Spinal cord (tissue), 10 donors: Measurements from ENCODE around the gene CASZ1. TPM values are rescaled to one million over a fixed set of nuclear protein-coding genes. Genes with fewer than 3 reads are reported as not detected.
A peak's percentile ranks its signal among the peaks of the same experiment; 100 is the strongest.

Experiments
- DNase-seq, 6 donors: peaks; one replicate each; pipeline versions ENCODE4 v3.0.0 to v3.0.0-alpha.2; 2013 to 2015; ENCODE audit warnings: low spot score in 6 of 6, low read depth in 4 of 6
- H3K27ac ChIP-seq: one replicate; pipeline ENCODE4 v1.5.1; 2013; ENCODE audit warnings: low read depth, low read length, control low read depth
- H3K27me3 ChIP-seq: one replicate; pipeline ENCODE4 v1.6.1; 2013; ENCODE audit warnings: low read length; ENCODE audit not compliant: control insufficient read depth, insufficient read depth
- H3K36me3 ChIP-seq: one replicate; pipeline ENCODE4 v1.6.1; 2013; ENCODE audit warnings: low read length; ENCODE audit not compliant: control insufficient read depth, insufficient read depth
- H3K4me1 ChIP-seq: one replicate; pipeline ENCODE4 v1.6.1; 2013; ENCODE audit warnings: low read length; ENCODE audit not compliant: control insufficient read depth, insufficient read depth
- H3K4me3 ChIP-seq: one replicate; pipeline ENCODE4 v1.5.1; 2013; ENCODE audit warnings: low read depth, low read length, control low read depth
- H3K9me3 ChIP-seq: one replicate; pipeline ENCODE4 v1.6.1; 2013; ENCODE audit warnings: low read length; ENCODE audit not compliant: control insufficient read depth, insufficient read depth
- WGBS: methylation state at CpG from one replicate; pipeline ENCODE4 v1.1.5; 2013; ENCODE audit warnings: missing lambda C conversion rate; ENCODE audit not compliant: insufficient coverage; 5-methylcytosine and 5-hydroxymethylcytosine counted together
- polyA plus RNA-seq, 2 donors: library from polyadenylated mRNA; unstranded; fragments of 120-200 nt; gene quantifications; one replicate each; pipeline ENCODE4 v1.2.1, GENCODE V29; 2013; ENCODE audit not compliant: insufficient read length in 2 of 2
- total RNA-seq, 2 donors: library from RNA; depleted of rRNA in 1 of 2; stranded (reverse); fragments of 120-200 nt in 1 of 2; fragments of >200 nt in 1 of 2; gene quantifications; one replicate each; pipeline versions ENCODE4 v1.2.3 to v1.2.4, GENCODE V29; 2013 to 2014
- donor health status: healthy.

Gene CASZ1
- total and polyA plus RNA-seq, 4 donors = 6.0 to 18.7 (median 11.3) TPM

DNA sequence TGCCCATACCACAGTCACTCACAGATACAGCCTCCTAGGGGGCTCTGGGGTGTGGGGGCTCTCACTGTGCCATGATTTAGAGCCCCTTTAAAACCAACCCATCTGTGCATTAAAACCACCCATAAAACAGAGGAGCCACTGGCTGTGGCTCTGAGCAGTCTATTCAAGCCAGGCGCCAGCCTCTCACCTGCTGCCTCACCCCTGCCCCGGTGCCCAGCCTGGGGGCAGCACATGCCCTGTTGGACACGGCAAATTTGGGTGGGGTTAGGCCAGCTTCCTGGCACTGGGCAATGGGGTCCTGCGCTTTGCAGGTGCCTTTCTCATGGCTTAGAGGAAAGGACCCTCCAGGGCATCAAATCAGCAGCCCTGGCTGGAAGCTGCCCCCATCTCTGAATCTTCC, 73.1 kb downstream of the CASZ1 start:
- no peak overlapping the region for H3K27ac ChIP-seq
- H3K4me1 ChIP-seq = peaks cover 44% of the 10 kb centered on the region
- WGBS = 83% methylated on average over 4 of the region's 4 CpGs

GRCh38 chr1:10722803-10723202, 73.6 kb downstream of the CASZ1 start:
- no peaks in the 10 kb centered on the region for H3K9me3 ChIP-seq
- DNase-seq = no peak
- peaks cover 3% of the 10 kb centered on the region for H3K36me3 ChIP-seq
- 90% methylated on average over 15 of the region's 16 CpGs for WGBS
- no peak overlapping the region for H3K27ac ChIP-seq
- H3K27me3 ChIP-seq = peaks cover 86% of the 10 kb centered on the region
- H3K4me3 ChIP-seq = no peak overlapping the region
- H3K4me1 ChIP-seq = peaks cover 42% of the 10 kb centered on the region

More for the DNA sequence above, 73.1 kb downstream of the CASZ1 start:
- no peak overlapping the region for H3K4me3 ChIP-seq
- no peak for DNase-seq
- H3K27me3 ChIP-seq = peaks cover 87% of the 10 kb centered on the region
- H3K36me3 ChIP-seq = peaks cover 3% of the 10 kb centered on the region
- H3K9me3 ChIP-seq = no peaks in the 10 kb centered on the region

DNA sequence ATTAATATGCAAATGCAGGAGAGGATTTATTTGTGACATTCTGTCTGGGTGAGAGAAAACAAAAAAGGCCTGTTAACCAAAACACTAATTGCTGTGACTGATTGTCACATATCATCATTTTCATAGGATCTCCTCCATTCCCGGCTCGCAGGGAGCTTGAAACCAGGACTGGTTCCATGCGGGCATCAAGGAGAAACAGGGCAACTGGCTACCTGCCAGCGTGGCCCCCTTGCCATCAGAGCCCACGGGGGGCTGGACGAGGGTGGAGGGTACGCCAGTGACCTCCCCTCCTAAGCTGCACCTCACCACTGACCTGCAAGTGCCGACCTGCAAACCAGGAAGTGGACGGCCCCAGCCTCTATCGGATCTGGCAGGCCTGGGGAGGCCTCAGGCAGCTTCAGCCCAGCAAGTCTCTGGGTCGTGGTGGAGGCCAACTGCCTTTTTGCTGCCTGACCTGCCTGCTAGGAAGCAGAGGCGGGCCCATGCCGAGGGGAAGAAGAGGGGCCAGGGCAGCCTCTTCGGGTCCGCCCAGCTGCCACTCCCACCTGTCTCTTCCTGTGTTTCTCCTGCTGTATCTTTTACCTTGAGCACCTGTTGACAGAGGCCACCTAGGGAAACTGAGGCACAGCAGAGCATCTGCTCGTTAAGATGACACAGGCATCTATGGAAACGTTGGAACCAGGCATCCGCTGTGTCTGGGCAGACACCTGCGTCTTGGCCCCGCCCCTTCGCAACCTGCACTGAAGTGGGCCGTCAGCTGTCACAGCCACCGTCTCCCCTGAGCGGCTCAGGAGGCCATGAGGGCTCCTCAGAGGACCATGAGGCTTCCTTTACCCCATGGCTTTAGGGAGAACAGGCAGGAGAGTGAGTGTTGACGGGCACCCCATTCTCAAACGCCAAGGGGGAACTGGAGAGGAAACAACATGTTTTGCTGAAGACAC, 74.8 kb downstream of the CASZ1 start:
- peaks cover 32% of the 10 kb centered on the region for H3K4me1 ChIP-seq

DNA sequence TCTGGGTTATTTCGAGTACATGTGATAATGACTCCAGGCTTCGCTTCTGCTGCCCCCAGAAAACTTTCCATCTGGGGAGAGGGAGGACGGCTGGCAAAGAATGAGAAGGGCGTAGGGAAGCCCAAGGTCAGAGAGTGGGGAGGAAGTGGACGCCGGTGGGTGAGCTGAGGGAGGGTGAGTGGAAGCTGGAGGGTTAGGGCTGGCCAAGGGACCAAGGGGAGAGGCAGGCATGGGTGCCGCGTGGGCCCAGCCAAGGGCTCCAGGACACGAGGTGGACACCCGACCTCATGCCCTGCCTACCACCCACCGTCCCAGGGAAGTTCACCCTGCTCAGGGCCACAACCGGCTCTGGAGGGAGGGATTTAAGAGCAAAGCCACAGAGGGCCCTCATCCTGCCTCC, 75.8 kb downstream of the CASZ1 start:
- Histone ChIP-seq H3K4me1 (peaks cover 22% of the 10 kb centered on the region), H3K36me3 (peaks cover 3% of the 10 kb centered on the region), H3K27me3 (peaks cover 90% of the 10 kb centered on the region), H3K27ac (no peak overlapping the region), H3K4me3 (no peak overlapping the region), H3K9me3 (no peaks in the 10 kb centered on the region)
- WGBS = 61% methylated on average over 10 of the region's 12 CpGs
- DNase-seq = no peak

More for the DNA sequence above, 74.8 kb downstream of the CASZ1 start:
- H3K27ac ChIP-seq = no peak overlapping the region
- WGBS = 48% methylated on average over 22 of the region's 26 CpGs
- H3K36me3 ChIP-seq = peaks cover 3% of the 10 kb centered on the region
- no peak overlapping the region for H3K4me3 ChIP-seq
- peaks cover 87% of the 10 kb centered on the region for H3K27me3 ChIP-seq
- peak in 1 of 6 donors; percentile 65 for DNase-seq
- H3K9me3 ChIP-seq = no peaks in the 10 kb centered on the region

DNA sequence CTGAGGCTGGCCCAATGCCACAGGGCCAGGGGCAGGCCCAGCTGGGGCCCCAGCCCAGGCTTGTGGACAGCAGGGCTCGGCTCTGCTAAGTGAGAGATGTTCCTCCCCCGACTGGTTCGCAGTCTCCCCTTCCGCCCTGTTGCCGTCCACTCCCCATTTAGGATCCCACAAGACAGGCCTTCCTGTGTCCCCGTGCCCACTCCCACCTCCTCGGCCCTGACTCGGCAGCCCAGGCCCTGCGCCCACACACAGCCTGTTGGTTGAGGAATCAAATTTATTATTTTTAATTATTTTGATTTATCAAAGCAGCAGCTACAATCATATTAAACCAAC, 78.4 kb downstream of the CASZ1 start:
- no peak for DNase-seq
- H3K36me3 ChIP-seq = peaks cover 3% of the 10 kb centered on the region
- WGBS = 68% methylated on average over 5 of the region's 9 CpGs
- no peak overlapping the region for H3K4me3 ChIP-seq
- no peak overlapping the region for H3K27ac ChIP-seq
- no peaks in the 10 kb centered on the region for H3K9me3 ChIP-seq
- H3K27me3 ChIP-seq = peaks cover 85% of the 10 kb centered on the region
- H3K4me1 ChIP-seq = peaks cover 25% of the 10 kb centered on the region

- Histone ChIP-seq H3K36me3 (no peaks in the 10 kb centered on the region), H3K9me3 (no peaks in the 10 kb centered on the region), H3K27ac (no peak overlapping the region), H3K27me3 (peaks cover 85% of the 10 kb centered on the region), H3K4me3 (no peak overlapping the region), H3K4me1 (peaks cover 26% of the 10 kb centered on the region)
- 56% methylated on average over 18 of the region's 22 CpGs for WGBS
- no peak for DNase-seq
These were observed 79.0 kb downstream of the CASZ1 start for GRCh38 chr1:10717296-10718082.

- 49% methylated on average over 5 of the region's 10 CpGs for WGBS
- no peak for DNase-seq
- H3K36me3 ChIP-seq = no peaks in the 10 kb centered on the region
- H3K4me1 ChIP-seq = peaks cover 25% of the 10 kb centered on the region
- H3K27me3 ChIP-seq = peaks cover 81% of the 10 kb centered on the region
- H3K9me3 ChIP-seq = no peaks in the 10 kb centered on the region
- H3K4me3 ChIP-seq = no peak overlapping the region
- no peak overlapping the region for H3K27ac ChIP-seq
These were observed 79.6 kb downstream of the CASZ1 start for GRCh38 chr1:10716840-10717239.

- no peak overlapping the region for H3K27ac ChIP-seq
- peaks cover 29% of the 10 kb centered on the region for H3K4me1 ChIP-seq
- H3K4me3 ChIP-seq = no peak overlapping the region
- H3K27me3 ChIP-seq = peaks cover 76% of the 10 kb centered on the region
- H3K36me3 ChIP-seq = peaks cover 3% of the 10 kb centered on the region
- DNase-seq = peak in 1 of 6 donors; percentile 52
- no peaks in the 10 kb centered on the region for H3K9me3 ChIP-seq
- 50% methylated on average over 21 of the region's 22 CpGs for WGBS
These were observed 81.9 kb downstream of the CASZ1 start for GRCh38 chr1:10714337-10715114.

- peaks cover 3% of the 10 kb centered on the region for H3K36me3 ChIP-seq
- DNase-seq = no peak
- peaks cover 38% of the 10 kb centered on the region for H3K4me1 ChIP-seq
- H3K27me3 ChIP-seq = peaks cover 81% of the 10 kb centered on the region
- no peak overlapping the region for H3K4me3 ChIP-seq
- H3K9me3 ChIP-seq = no peaks in the 10 kb centered on the region
- H3K27ac ChIP-seq = no peak overlapping the region
- 68% methylated on average over 7 of the region's 7 CpGs for WGBS
These were observed 82.8 kb downstream of the CASZ1 start for GRCh38 chr1:10713614-10714013.
